ENCODE measurements around the gene BIRC7. TPM values are rescaled to one million over a fixed set of nuclear protein-coding genes. Genes with fewer than 3 reads are reported as not detected.

Gene BIRC7
- total RNA-seq, 1 donor from 2014 or later: 1.2 TPM

DNA sequence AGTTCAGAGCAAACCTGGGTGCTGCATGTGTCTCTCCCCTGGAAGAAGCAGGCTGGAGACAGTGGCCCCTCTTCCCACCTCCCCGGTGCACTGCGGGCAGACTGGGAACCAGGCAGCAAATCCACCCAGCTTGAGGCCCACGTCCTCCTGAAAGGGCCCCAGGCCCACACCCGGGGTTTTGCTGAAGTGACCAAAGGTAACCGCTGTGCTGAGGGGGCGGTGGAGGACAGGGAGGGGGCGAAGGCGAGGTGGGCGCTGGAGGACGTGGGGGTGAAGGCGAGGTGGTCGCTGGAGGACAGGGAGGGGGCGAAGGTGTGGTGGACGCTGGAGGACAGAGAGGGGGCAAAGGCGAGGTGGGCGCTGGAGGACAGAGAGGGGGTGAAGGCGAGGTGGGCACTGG lies 1.8 kb upstream of the BIRC7 start:
- Mint-ChIP-seq H3K4me1 (ENCODE audit: unreplicated experiment) (peaks cover 25% of the 10 kb centered on the region), H3K27me3 (peaks cover 16% of the 10 kb centered on the region), H3K9me3 (no peaks in the 10 kb centered on the region), H3K4me3 (no peak overlapping the region), H3K36me3 (no peaks in the 10 kb centered on the region), H3K27ac (no peak overlapping the region)
- TF ChIP-seq, protein P1, sequence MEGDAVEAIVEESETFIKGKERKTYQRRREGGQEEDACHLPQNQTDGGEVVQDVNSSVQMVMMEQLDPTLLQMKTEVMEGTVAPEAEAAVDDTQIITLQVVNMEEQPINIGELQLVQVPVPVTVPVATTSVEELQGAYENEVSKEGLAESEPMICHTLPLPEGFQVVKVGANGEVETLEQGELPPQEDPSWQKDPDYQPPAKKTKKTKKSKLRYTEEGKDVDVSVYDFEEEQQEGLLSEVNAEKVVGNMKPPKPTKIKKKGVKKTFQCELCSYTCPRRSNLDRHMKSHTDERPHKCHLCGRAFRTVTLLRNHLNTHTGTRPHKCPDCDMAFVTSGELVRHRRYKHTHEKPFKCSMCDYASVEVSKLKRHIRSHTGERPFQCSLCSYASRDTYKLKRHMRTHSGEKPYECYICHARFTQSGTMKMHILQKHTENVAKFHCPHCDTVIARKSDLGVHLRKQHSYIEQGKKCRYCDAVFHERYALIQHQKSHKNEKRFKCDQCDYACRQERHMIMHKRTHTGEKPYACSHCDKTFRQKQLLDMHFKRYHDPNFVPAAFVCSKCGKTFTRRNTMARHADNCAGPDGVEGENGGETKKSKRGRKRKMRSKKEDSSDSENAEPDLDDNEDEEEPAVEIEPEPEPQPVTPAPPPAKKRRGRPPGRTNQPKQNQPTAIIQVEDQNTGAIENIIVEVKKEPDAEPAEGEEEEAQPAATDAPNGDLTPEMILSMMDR (conservative IDR thresholded peaks at IDR 0.05): no peak
- DNase-seq (ENCODE audit: extremely low spot score, unreplicated experiment): no peak

DNA sequence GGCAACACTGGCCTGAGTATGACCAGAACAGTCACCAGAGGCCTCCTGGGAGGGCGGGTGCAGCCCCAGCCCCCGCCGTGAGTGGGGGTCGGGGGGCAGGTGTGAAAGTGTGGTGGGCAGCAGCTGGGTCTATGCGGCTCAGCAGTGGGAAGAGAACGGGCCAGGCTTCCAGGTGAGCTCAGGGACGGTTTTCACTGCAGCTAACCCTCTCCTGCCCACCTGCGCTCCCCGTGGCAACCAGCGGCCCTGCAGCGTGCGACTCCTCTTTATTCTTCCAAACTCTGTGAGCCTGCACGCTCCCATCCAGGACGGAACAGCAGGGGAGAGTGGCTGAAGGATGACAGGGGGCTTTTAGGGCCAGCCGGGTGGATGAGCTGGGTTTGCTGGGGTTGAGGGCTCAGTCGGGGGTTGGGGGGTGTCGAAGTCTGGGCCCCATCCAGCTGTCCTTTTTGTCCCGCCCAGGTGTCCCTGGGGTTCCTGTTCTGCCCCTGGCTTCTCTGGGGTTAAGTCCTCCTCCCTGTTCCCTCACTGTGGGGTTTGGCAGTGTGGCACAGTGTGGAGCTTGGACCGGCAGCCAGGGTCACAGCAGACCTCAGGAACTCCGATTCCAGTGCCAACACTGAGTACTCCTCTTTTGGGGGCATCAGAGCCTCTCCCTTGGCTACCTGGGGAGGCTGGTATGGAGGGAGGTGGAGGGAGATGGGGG lies 859 bp upstream of the BIRC7 start:
- no peak for DNase-seq (ENCODE audit: extremely low spot score, unreplicated experiment)
- H3K27me3 Mint-ChIP-seq: peaks cover 16% of the 10 kb centered on the region
- H3K9me3 Mint-ChIP-seq: no peaks in the 10 kb centered on the region
- no peak overlapping the region for H3K27ac Mint-ChIP-seq
- no peak overlapping the region for H3K4me3 Mint-ChIP-seq
- TF ChIP-seq, protein P1 (conservative IDR thresholded peaks at IDR 0.05): peak; percentile 69
- no peaks in the 10 kb centered on the region for H3K36me3 Mint-ChIP-seq
- H3K4me1 Mint-ChIP-seq (ENCODE audit: unreplicated experiment): peaks cover 22% of the 10 kb centered on the region

DNA sequence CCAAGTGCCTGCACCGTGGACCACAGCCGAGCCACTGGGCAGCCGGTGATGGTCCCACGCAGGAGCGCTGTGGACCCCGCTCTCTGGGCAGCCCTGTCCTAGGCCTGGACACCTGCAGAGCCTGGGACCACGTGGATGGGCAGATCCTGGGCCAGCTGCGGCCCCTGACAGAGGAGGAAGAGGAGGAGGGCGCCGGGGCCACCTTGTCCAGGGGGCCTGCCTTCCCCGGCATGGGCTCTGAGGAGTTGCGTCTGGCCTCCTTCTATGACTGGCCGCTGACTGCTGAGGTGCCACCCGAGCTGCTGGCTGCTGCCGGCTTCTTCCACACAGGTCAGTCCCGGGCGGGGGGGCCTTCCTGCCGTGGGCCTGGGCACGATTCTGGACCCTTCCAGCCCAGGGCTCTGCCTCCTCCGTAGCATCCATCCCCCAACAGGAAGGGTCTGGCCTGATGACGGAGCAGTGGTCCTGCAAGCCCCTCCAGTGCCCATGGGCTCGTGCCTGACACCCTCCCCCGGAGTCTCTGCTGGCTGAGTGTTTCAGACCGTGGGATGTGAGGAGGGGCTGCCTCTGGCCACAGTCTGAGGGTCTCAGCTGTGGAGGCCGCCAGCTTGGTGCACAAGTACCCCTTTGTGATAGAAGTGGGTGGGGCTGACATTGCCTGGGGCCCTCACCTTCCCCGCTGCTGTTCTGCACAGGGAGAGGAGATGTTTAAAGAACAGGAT lies 572 bp downstream of the BIRC7 start:
- Mint-ChIP-seq H3K4me3 (no peak overlapping the region), H3K27ac (no peak overlapping the region), H3K4me1 (ENCODE audit: unreplicated experiment) (peaks cover 9% of the 10 kb centered on the region), H3K9me3 (no peaks in the 10 kb centered on the region), H3K36me3 (no peaks in the 10 kb centered on the region), H3K27me3 (peaks cover 6% of the 10 kb centered on the region)
- DNase-seq (ENCODE audit: extremely low spot score, unreplicated experiment): no peak
- TF ChIP-seq, protein P1 (conservative IDR thresholded peaks at IDR 0.05): no peak

DNA sequence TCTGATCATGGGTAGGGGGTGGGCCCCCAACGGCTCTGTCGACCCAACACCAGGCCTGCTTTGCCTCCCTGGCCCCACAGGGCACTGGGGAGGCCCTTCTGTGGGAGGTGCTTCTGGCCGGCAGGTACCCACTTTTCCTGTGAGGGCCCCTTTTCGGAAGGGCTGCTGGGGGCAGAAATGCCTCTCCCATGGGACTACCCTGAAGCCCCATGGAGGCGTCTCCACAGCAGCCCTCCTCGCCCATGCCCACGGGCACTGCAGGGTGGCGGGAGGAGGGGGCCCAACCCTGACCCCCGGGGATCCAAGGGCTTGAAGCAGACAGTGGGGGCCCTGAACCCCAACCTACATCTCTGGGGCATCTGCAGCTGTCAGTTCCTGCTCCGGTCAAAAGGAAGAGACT lies 2.3 kb downstream of the BIRC7 start:
- Mint-ChIP-seq H3K9me3 (no peaks in the 10 kb centered on the region), H3K27ac (no peak overlapping the region), H3K4me1 (ENCODE audit: unreplicated experiment) (peaks cover 4% of the 10 kb centered on the region), H3K4me3 (no peak overlapping the region), H3K36me3 (no peaks in the 10 kb centered on the region), H3K27me3 (no peaks in the 10 kb centered on the region)
- TF ChIP-seq, protein P1 (conservative IDR thresholded peaks at IDR 0.05): no peak
- no peak for DNase-seq (ENCODE audit: extremely low spot score, unreplicated experiment)

DNA sequence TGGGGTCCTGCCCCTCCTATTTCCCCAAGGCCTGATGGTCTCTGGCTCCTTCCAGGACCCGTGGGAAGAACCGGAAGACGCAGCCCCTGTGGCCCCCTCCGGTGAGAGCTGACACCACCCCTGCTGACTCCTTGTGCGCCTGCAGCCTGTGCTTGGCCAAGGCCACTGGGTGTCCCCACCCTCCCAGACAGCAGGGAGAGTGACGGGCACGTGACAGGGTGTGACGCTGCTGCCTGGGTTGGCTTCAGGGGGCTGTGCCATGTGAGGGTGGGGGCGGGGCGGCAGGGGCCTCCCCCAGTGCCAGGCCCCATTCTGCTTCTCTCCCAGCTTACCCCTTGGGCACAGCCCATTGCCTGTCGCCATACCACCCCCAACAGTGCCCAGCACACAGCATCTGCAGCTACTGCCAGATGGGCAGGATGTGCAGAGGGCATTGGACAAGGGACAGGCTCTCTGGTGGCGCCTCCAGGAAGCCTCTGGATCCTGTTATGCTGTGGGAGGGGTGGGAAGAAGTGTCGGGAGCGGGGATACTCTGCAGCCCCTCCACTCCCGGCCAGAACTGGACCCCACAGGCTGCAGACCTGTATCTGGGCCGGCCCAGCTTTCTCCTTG lies 2.9 kb downstream of the BIRC7 start:
- DNase-seq (ENCODE audit: extremely low spot score, unreplicated experiment): no peak
- H3K36me3 Mint-ChIP-seq: no peaks in the 10 kb centered on the region
- H3K9me3 Mint-ChIP-seq: no peaks in the 10 kb centered on the region
- H3K27ac Mint-ChIP-seq: no peak overlapping the region
- no peaks in the 10 kb centered on the region for H3K27me3 Mint-ChIP-seq
- peaks cover 4% of the 10 kb centered on the region for H3K4me1 Mint-ChIP-seq (ENCODE audit: unreplicated experiment)
- TF ChIP-seq, protein P1 (conservative IDR thresholded peaks at IDR 0.05): no peak
- no peak overlapping the region for H3K4me3 Mint-ChIP-seq
